Esophagus squamous epithelium (tissue), 5 donors: Measurements from ENCODE around the gene CLEC4A. TPM values are rescaled to one million over a fixed set of nuclear protein-coding genes. Genes with fewer than 3 reads are reported as not detected.
"Not testable (repeated sequence)": the region's sequence is repeated elsewhere in the genome, so short reads cannot be mapped to it uniquely, and the experiment has no call there.

Source experiments
- DNase-seq: peaks from one replicate; lab custom pipeline; 2025; lab: John Stamatoyannopoulos, UW
- H3K27ac ChIP-seq, 4 donors: fragments of 200-600 bp; sonication (generic); one replicate each; pipeline ENCODE4 v1.5.1; 2016 to 2019; ENCODE audit warnings: mild to moderate bottlenecking in 1 of 4
- H3K27me3 ChIP-seq, 4 donors: fragments of 200-600 bp; sonication (generic); 1 replicate in 3 of 4; 2 replicates in 1 of 4; pipeline versions ENCODE4 v1.5.1 to v1.6.0; 2017 to 2021; ENCODE audit warnings: antibody characterized with exemption in 1 of 4
- H3K36me3 ChIP-seq, 3 donors: fragments of 200-600 bp; sonication (generic); one replicate each; pipeline ENCODE4 v1.5.1; 2016 to 2019
- H3K4me1 ChIP-seq, 3 donors: fragments of 200-600 bp; sonication (generic); one replicate each; pipeline ENCODE4 v1.5.1; 2017 to 2019
- H3K4me3 ChIP-seq, 4 donors: fragments of 200-600 bp; sonication (generic); 1 replicate in 3 of 4; 2 replicates in 1 of 4; pipeline ENCODE4 v1.5.1; 2016 to 2019; ENCODE audit warnings: mild to moderate bottlenecking in 2 of 4, moderate library complexity in 1 of 4
- H3K9me3 ChIP-seq, 3 donors: fragments of 200-600 bp; sonication (generic); one replicate each; pipeline ENCODE4 v1.5.1; 2016 to 2019
- CTCF ChIP-seq, 6 experiments: fragments of 450-650 bp in 4 of 6; fragments of 200-600 bp in 2 of 6; sonication (generic) in 2 of 6; IDR thresholded peaks; one replicate each; pipeline ENCODE4 v1.5.1; 2016 to 2019; ENCODE audit warnings: antibody characterized with exemption in 6 of 6, mild to moderate bottlenecking in 4 of 6, moderate library complexity in 4 of 6
- POLR2A ChIP-seq, 4 donors: fragments of 450-650 bp; IDR thresholded peaks; one replicate each; pipeline ENCODE4 v1.6.1; 2017; ENCODE audit warnings: antibody characterized with exemption in 4 of 4, mild to moderate bottlenecking in 4 of 4, moderate library complexity in 3 of 4
- WGBS, 2 donors: methylation state at CpG; one replicate each; pipeline ENCODE4 v1.1.5; 2018; 5-methylcytosine and 5-hydroxymethylcytosine counted together
- intact Hi-C: fragments of 100-400 bp; cut with DNase I; formaldehyde crosslinking; loops from one replicate; pipeline ENCODE4 v1.15.0; 2022
- total RNA-seq, 4 donors: library from RNA; depleted of rRNA; stranded (reverse); fragments of >200 nt; gene quantifications; one replicate each; pipeline ENCODE4 v1.1.0, GENCODE V29; 2016
- donor health status: DM: yes; HTN: yes; CAD: no.

CLEC4A gene
- total RNA-seq, 4 donors from 2014 or later, result 0.61 to 2.1 (median 1.6) TPM

DNA sequence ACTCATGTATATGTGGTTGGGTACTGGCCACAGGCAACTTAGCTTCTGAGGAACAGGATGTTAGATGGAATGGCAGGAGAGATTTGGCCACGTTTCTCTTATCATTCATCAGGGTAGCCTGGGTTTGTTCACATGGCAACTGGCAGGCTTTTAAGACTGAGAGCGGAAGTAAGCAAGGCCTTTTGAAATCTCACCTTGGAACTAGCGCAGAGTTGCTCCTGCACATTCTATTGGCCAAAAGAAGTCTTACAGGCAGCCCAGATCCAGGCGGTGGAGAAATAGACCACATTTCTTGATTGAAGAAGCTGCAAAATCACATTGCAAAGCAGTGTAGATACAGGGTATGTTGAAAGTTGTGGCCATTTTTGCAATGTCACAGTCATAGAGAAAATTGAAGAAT lies 3.7 kb downstream of the CLEC4A start:
- no peak for DNase-seq
- 70 to 78% methylated on average over 4 of the region's 4 CpGs for WGBS, 2 donors
- no peak overlapping the region for H3K27ac ChIP-seq
- H3K27me3 ChIP-seq, result no peaks in the 10 kb centered on the region
- no peak overlapping the region for H3K4me3 ChIP-seq
- H3K36me3 ChIP-seq, result peaks cover 0 to 6% (median 0%) of the 10 kb centered on the region in 3 donors
- no peaks in the 10 kb centered on the region for H3K9me3 ChIP-seq
- H3K4me1 ChIP-seq, result no peaks in the 10 kb centered on the region
- TF ChIP-seq POLR2A (IDR thresholded peaks at IDR 0.05), result no peak
- no peak for TF ChIP-seq CTCF (IDR thresholded peaks at IDR 0.05)
- intact Hi-C loops, result no loop called here

GRCh38 chr12:8133636-8134397 lies 10.4 kb downstream of the CLEC4A start:
- H3K4me3 ChIP-seq, H3K9me3 ChIP-seq, intact Hi-C loops, DNase-seq, H3K27me3 ChIP-seq, H3K4me1 ChIP-seq, H3K27ac ChIP-seq: not testable (repeated sequence)
- WGBS, 2 donors, result 85 to 95% methylated on average over 12 to 15 of the region's 18 CpGs
- H3K36me3 ChIP-seq, result peaks cover 0 to 13% (median 0%) of the 10 kb centered on the region in 3 donors

- H3K4me3 ChIP-seq, H3K9me3 ChIP-seq, H3K27ac ChIP-seq, H3K27me3 ChIP-seq, H3K4me1 ChIP-seq, intact Hi-C loops, DNase-seq: not testable (repeated sequence)
- H3K36me3 ChIP-seq, result peaks cover 0 to 12% (median 0%) of the 10 kb centered on the region in 3 donors
- 95 to 96% methylated on average over 9 to 13 of the region's 23 CpGs for WGBS, 2 donors
Measured at GRCh38 chr12:8134398-8134930, 11.0 kb downstream of the CLEC4A start.

GRCh38 chr12:8141647-8142046 lies 18.2 kb downstream of the CLEC4A start:
- H3K4me1 ChIP-seq, H3K9me3 ChIP-seq, H3K27ac ChIP-seq, DNase-seq, H3K36me3 ChIP-seq, H3K27me3 ChIP-seq, H3K4me3 ChIP-seq, intact Hi-C loops: not testable (repeated sequence)
- 78 to 88% methylated on average over 8 of the region's 8 CpGs for WGBS, 2 donors

- peaks cover 0 to 8% (median 0%) of the 10 kb centered on the region in 4 donors for H3K27me3 ChIP-seq
- TF ChIP-seq POLR2A (IDR thresholded peaks at IDR 0.05), result no peak
- no peak for TF ChIP-seq CTCF (IDR thresholded peaks at IDR 0.05)
- H3K4me3 ChIP-seq, result no peak overlapping the region
- no peak overlapping the region for H3K27ac ChIP-seq
- intact Hi-C loops, result no loop called here
- H3K4me1 ChIP-seq, result no peaks in the 10 kb centered on the region
- DNase-seq, result no peak
- peaks cover 0 to 6% (median 0%) of the 10 kb centered on the region in 3 donors for H3K9me3 ChIP-seq
- H3K36me3 ChIP-seq, result no peaks in the 10 kb centered on the region
Measured at GRCh38 chr12:8143261-8143660, 19.8 kb downstream of the CLEC4A start.

DNA sequence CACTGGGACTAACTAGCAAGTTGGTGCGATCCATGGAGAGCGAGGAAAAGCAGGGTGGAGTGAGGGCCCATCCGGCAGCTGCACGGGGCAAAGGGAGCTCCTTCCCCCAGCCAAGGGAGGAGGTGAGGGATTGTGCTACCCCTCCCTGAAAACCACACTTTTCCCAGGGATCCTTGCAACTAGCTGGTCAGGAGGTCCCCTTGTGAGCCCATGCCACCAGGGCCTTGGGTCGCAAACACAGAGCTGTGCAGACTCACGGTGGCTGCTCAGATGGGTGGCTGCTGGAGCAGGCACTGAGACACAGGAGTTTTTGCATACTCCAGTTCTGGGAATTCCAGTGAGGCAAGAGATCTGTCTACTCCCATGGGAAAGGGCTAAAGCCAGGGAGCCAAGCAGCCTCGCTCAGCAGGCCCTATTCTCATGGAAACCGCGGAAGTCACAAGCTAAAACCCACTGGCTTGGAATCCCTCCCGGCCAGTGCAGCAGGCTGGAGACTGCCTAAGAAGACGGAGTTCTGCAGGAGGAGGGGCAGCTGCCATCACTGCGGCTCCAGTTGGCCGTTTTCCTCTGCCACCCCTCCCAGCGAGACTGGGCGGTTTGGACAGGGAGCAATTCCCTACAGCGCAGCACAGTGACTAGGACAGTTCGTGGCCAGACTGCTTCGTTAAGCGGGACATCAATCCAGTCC lies 22.5 kb downstream of the CLEC4A start:
- TF ChIP-seq CTCF (IDR thresholded peaks at IDR 0.05) (no peak), POLR2A (IDR thresholded peaks at IDR 0.05) (no peak)
- Histone ChIP-seq H3K9me3 (peaks cover 0 to 6% (median 0%) of the 10 kb centered on the region in 3 donors), H3K27ac (peak overlapping the region in 2 of 4 donors; percentile 51 to 52), H3K36me3 (no peaks in the 10 kb centered on the region), H3K4me3 (peak overlapping the region in 1 of 4 donors; percentile 47), H3K4me1 (no peaks in the 10 kb centered on the region), H3K27me3 (peaks cover 0 to 8% (median 0%) of the 10 kb centered on the region in 4 donors)
- intact Hi-C loops, result no loop called here
- no peak for DNase-seq
- WGBS, 2 donors, result 70 to 80% methylated on average over 6 to 8 of the region's 19 CpGs
